ENCODE measurements around the gene CFAP57.
"Not testable (repeated sequence)": the region's sequence is repeated elsewhere in the genome, so short reads cannot be mapped to it uniquely, and the experiment has no call there.

The CFAP57 gene
- total RNA-seq = 0 to 0.21 (median 0.07) reads per million in 9 experiments

GRCh38 chr1:43171876-43172526 lies at the start of gene CFAP57, which contains the start of gene EBNA1BP2:
Gene CFAP57, plus strand, starts transcription at chr1:43172330. Its CDS starts 424 bp downstream, at chr1:43172754.
Gene EBNA1BP2, minus strand, starts transcription at chr1:43172290. Its CDS starts 172 bp downstream, at chr1:43172118.
- Mint-ChIP-seq H3K27ac (peak within 1 kb of the TSS; percentile 88 to 97), H3K36me3 (ENCODE audit: insufficient read depth) (peaks cover 29% of the 10 kb centered on the region), H3K9me3 (no peaks in the 10 kb centered on the region), H3K27me3 (peaks cover 21 to 27% of the 10 kb centered on the region in 2 donors), H3K4me1 (ENCODE audit: low read depth in 2 of 2) (peaks cover 15 to 17% of the 10 kb centered on the region in 2 donors), H3K4me3 (peak within 1 kb of the TSS; percentile 96 to 97)
- DNase-seq (peak; percentile 92 to 95 (median 92)), ATAC-seq (replicated peaks) (peak; percentile 91)

GRCh38 chr1:43123031-43123430 lies 49.1 kb upstream of the CFAP57 start:
- Mint-ChIP-seq H3K27me3 (peaks cover 59 to 60% of the 10 kb centered on the region in 2 donors), H3K27ac (no peak overlapping the region), H3K36me3 (ENCODE audit: insufficient read depth) (no peaks in the 10 kb centered on the region), H3K9me3 (no peaks in the 10 kb centered on the region), H3K4me1 (ENCODE audit: low read depth in 2 of 2) (no peaks in the 10 kb centered on the region), H3K4me3 (no peak overlapping the region)
- no peak for ATAC-seq (replicated peaks)
- no peak for DNase-seq

GRCh38 chr1:43128816-43129215 lies 43.3 kb upstream of the CFAP57 start:
- H3K9me3 Mint-ChIP-seq = no peaks in the 10 kb centered on the region
- no peaks in the 10 kb centered on the region for H3K36me3 Mint-ChIP-seq (ENCODE audit: insufficient read depth)
- ATAC-seq (replicated peaks) (no peak), DNase-seq (no peak)
- no peak overlapping the region for H3K4me3 Mint-ChIP-seq
- H3K27me3 Mint-ChIP-seq = peaks cover 48 to 52% of the 10 kb centered on the region in 2 donors
- H3K4me1 Mint-ChIP-seq (ENCODE audit: low read depth in 2 of 2) = no peaks in the 10 kb centered on the region
- no peak overlapping the region for H3K27ac Mint-ChIP-seq

- Mint-ChIP-seq H3K9me3 (no peaks in the 10 kb centered on the region), H3K27ac (no peak overlapping the region), H3K27me3 (peaks cover 51 to 58% of the 10 kb centered on the region in 2 donors), H3K4me3 (no peak overlapping the region), H3K36me3 (ENCODE audit: insufficient read depth) (no peaks in the 10 kb centered on the region), H3K4me1 (ENCODE audit: low read depth in 2 of 2) (no peaks in the 10 kb centered on the region)
- ATAC-seq (replicated peaks) (no peak), DNase-seq (no peak)
Measured at GRCh38 chr1:43129426-43129825, 42.7 kb upstream of the CFAP57 start.

GRCh38 chr1:43134068-43134467 lies 38.1 kb upstream of the CFAP57 start:
- Mint-ChIP-seq H3K36me3 (ENCODE audit: insufficient read depth) (no peaks in the 10 kb centered on the region), H3K27me3 (peaks cover 49 to 68% of the 10 kb centered on the region in 2 donors), H3K4me3 (no peak overlapping the region), H3K27ac (no peak overlapping the region), H3K9me3 (no peaks in the 10 kb centered on the region), H3K4me1 (ENCODE audit: low read depth in 2 of 2) (peaks cover 0 to 1% of the 10 kb centered on the region in 2 donors)
- no peak for DNase-seq
- ATAC-seq (replicated peaks) = no peak

- Mint-ChIP-seq H3K27ac (no peak overlapping the region), H3K4me1 (ENCODE audit: low read depth in 2 of 2) (peaks cover 0 to 1% of the 10 kb centered on the region in 2 donors), H3K36me3 (ENCODE audit: insufficient read depth) (no peaks in the 10 kb centered on the region), H3K9me3 (no peaks in the 10 kb centered on the region), H3K4me3 (no peak overlapping the region), H3K27me3 (peaks cover 48 to 70% of the 10 kb centered on the region in 2 donors)
- no peak for ATAC-seq (replicated peaks)
- DNase-seq = no peak
Measured at GRCh38 chr1:43134640-43135039, 37.5 kb upstream of the CFAP57 start.

- ATAC-seq (replicated peaks) (no peak), DNase-seq (no peak)
- H3K4me1 Mint-ChIP-seq (ENCODE audit: low read depth in 2 of 2) = peaks cover 0 to 1% of the 10 kb centered on the region in 2 donors
- H3K4me3 Mint-ChIP-seq = no peak overlapping the region
- no peak overlapping the region for H3K27ac Mint-ChIP-seq
- H3K9me3 Mint-ChIP-seq = no peaks in the 10 kb centered on the region
- H3K27me3 Mint-ChIP-seq = peaks cover 42 to 66% of the 10 kb centered on the region in 2 donors
- H3K36me3 Mint-ChIP-seq (ENCODE audit: insufficient read depth) = no peaks in the 10 kb centered on the region
Measured at GRCh38 chr1:43135857-43136781, 36.0 kb upstream of the CFAP57 start.

- H3K4me3 Mint-ChIP-seq = no peak overlapping the region
- ATAC-seq (replicated peaks) (no peak), DNase-seq (no peak)
- H3K36me3 Mint-ChIP-seq (ENCODE audit: insufficient read depth) = no peaks in the 10 kb centered on the region
- no peaks in the 10 kb centered on the region for H3K9me3 Mint-ChIP-seq
- peaks cover 49 to 61% of the 10 kb centered on the region in 2 donors for H3K27me3 Mint-ChIP-seq
- H3K27ac Mint-ChIP-seq = no peak overlapping the region
- H3K4me1 Mint-ChIP-seq (ENCODE audit: low read depth in 2 of 2) = peaks cover 0 to 1% of the 10 kb centered on the region in 2 donors
Measured at GRCh38 chr1:43137445-43138052, 34.6 kb upstream of the CFAP57 start.

- ATAC-seq (replicated peaks); H3K4me1 Mint-ChIP-seq (ENCODE audit: low read depth in 2 of 2); H3K4me3 Mint-ChIP-seq; H3K27ac Mint-ChIP-seq; DNase-seq; H3K9me3 Mint-ChIP-seq; H3K36me3 Mint-ChIP-seq (ENCODE audit: insufficient read depth): not testable (repeated sequence)
- H3K27me3 Mint-ChIP-seq = peaks cover 59 to 74% of the 10 kb centered on the region in 2 donors
Measured at GRCh38 chr1:43139295-43139694, 32.8 kb upstream of the CFAP57 start.

GRCh38 chr1:43140010-43140409 lies 32.1 kb upstream of the CFAP57 start:
- DNase-seq = no peak
- Mint-ChIP-seq H3K27me3 (peaks cover 59 to 74% of the 10 kb centered on the region in 2 donors), H3K9me3 (no peaks in the 10 kb centered on the region), H3K36me3 (ENCODE audit: insufficient read depth) (no peaks in the 10 kb centered on the region), H3K4me3 (no peak overlapping the region), H3K27ac (no peak overlapping the region), H3K4me1 (ENCODE audit: low read depth in 2 of 2) (peaks cover 0 to 1% of the 10 kb centered on the region in 2 donors)
- ATAC-seq (replicated peaks) = no peak

GRCh38 chr1:43140583-43140982 lies 31.5 kb upstream of the CFAP57 start:
- Mint-ChIP-seq H3K27ac (no peak overlapping the region), H3K27me3 (peaks cover 64 to 74% of the 10 kb centered on the region in 2 donors), H3K4me3 (no peak overlapping the region), H3K4me1 (ENCODE audit: low read depth in 2 of 2) (peaks cover 0 to 1% of the 10 kb centered on the region in 2 donors), H3K36me3 (ENCODE audit: insufficient read depth) (no peaks in the 10 kb centered on the region), H3K9me3 (no peaks in the 10 kb centered on the region)
- no peak for ATAC-seq (replicated peaks)
- no peak for DNase-seq

GRCh38 chr1:43143441-43143888 lies 28.7 kb upstream of the CFAP57 start:
- peaks cover 68 to 74% of the 10 kb centered on the region in 2 donors for H3K27me3 Mint-ChIP-seq
- H3K4me3 Mint-ChIP-seq = no peak overlapping the region
- no peaks in the 10 kb centered on the region for H3K36me3 Mint-ChIP-seq (ENCODE audit: insufficient read depth)
- DNase-seq = no peak
- ATAC-seq (replicated peaks) = no peak
- H3K27ac Mint-ChIP-seq = no peak overlapping the region
- H3K4me1 Mint-ChIP-seq (ENCODE audit: low read depth in 2 of 2) = no peaks in the 10 kb centered on the region
- no peaks in the 10 kb centered on the region for H3K9me3 Mint-ChIP-seq

- Mint-ChIP-seq H3K27me3 (peaks cover 74 to 78% of the 10 kb centered on the region in 2 donors), H3K27ac (no peak overlapping the region), H3K9me3 (no peaks in the 10 kb centered on the region), H3K36me3 (ENCODE audit: insufficient read depth) (no peaks in the 10 kb centered on the region), H3K4me3 (no peak overlapping the region), H3K4me1 (ENCODE audit: low read depth in 2 of 2) (no peaks in the 10 kb centered on the region)
- no peak for ATAC-seq (replicated peaks)
- no peak for DNase-seq
Measured at GRCh38 chr1:43144237-43144636, 27.9 kb upstream of the CFAP57 start.
